Hepatocyte (in vitro differentiated cells): ENCODE results near the gene ZDHHC12. TPM values are rescaled to one million over a fixed set of nuclear protein-coding genes. Genes with fewer than 3 reads are reported as not detected.

Source experiments
- DNase-seq: peaks from one replicate; pipeline ENCODE4 v3.0.0-alpha.2; 2016; ENCODE audit warnings: low spot score
- H2AFZ ChIP-seq: fragments of 200-600 bp; sonication (generic); 2 replicates; pipeline ENCODE4 v1.6.0; 2016; ENCODE audit warnings: antibody characterized with exemption, mild to moderate bottlenecking
- H3K27ac ChIP-seq: fragments of 200-600 bp; sonication (generic); 2 replicates; pipeline ENCODE4 v1.5.1; 2016; ENCODE audit warnings: mild to moderate bottlenecking
- H3K27me3 ChIP-seq: fragments of 200-600 bp; sonication (generic); 2 replicates; pipeline ENCODE4 v1.6.1; 2016
- H3K36me3 ChIP-seq: fragments of 200-600 bp; sonication (generic); replicated peaks from 2 replicates; pipeline ENCODE4 v1.5.1; 2016; ENCODE audit warnings: low read depth; ENCODE audit not compliant: insufficient read depth
- H3K4me1 ChIP-seq: fragments of 200-600 bp; sonication (generic); 2 replicates; pipeline ENCODE4 v1.5.1; 2016; ENCODE audit warnings: mild to moderate bottlenecking, moderate library complexity; ENCODE audit not compliant: insufficient read depth
- H3K4me2 ChIP-seq: fragments of 200-600 bp; sonication (generic); 2 replicates; pipeline ENCODE4 v1.6.0; 2016
- H3K4me3 ChIP-seq: fragments of 200-600 bp; sonication (generic); 2 replicates; pipeline ENCODE4 v1.5.1; 2016; ENCODE audit warnings: mild to moderate bottlenecking
- H3K79me2 ChIP-seq: fragments of 200-600 bp; sonication (generic); 2 replicates; pipeline ENCODE4 v1.6.0; 2017; ENCODE audit warnings: mild to moderate bottlenecking
- H3K9me2 ChIP-seq: fragments of 200-600 bp; sonication (generic); replicated peaks from 2 replicates; pipeline ENCODE4 v1.6.0; 2017; ENCODE audit warnings: mild to moderate bottlenecking; ENCODE audit not compliant: insufficient read depth
- H3K9me3 ChIP-seq: fragments of 200-600 bp; sonication (generic); 2 replicates; pipeline ENCODE4 v1.5.1; 2016; ENCODE audit warnings: low read depth, mild to moderate bottlenecking
- H4K20me1 ChIP-seq: fragments of 200-600 bp; sonication (generic); 2 replicates; pipeline ENCODE4 v1.6.0; 2016; ENCODE audit warnings: mild to moderate bottlenecking; ENCODE audit not compliant: insufficient read depth, poor library complexity, severe bottlenecking
- CTCF ChIP-seq: fragments of 200-600 bp; sonication (generic); IDR thresholded peaks from 2 replicates; pipeline ENCODE4 v1.5.1; 2016; ENCODE audit warnings: antibody characterized with exemption, mild to moderate bottlenecking; ENCODE audit not compliant: poor library complexity
- EZH2 ChIP-seq: fragments of 200-600 bp; sonication (generic); IDR thresholded peaks from 2 replicates; pipeline ENCODE4 v1.6.1; 2016; ENCODE audit warnings: antibody characterized with exemption, mild to moderate bottlenecking, borderline replicate concordance
- EZH2phosphoT487 ChIP-seq: fragments of 200-600 bp; sonication (generic); IDR thresholded peaks from one replicate; pipeline ENCODE4 v1.6.1; 2018; ENCODE audit warnings: antibody characterized with exemption, mild to moderate bottlenecking, low read depth, moderate library complexity; ENCODE audit not compliant: unreplicated experiment, severe bottlenecking
- WGBS: methylation state at CpG from one replicate; pipeline ENCODE4 v1.1.6; 2016; ENCODE audit warnings: low lambda C conversion rate; ENCODE audit errors: missing lambda C conversion rate; 5-methylcytosine and 5-hydroxymethylcytosine counted together
- polyA plus RNA-seq: library from polyadenylated mRNA; unstranded; fragments of >200 nt; fragmentation: Nextera tagmentation; extraction: Ambion mirVana; gene quantifications from 2 replicates; pipeline ENCODE4 v1.2.1, GENCODE V29; 2016
- total RNA-seq: library from RNA; depleted of rRNA; stranded (reverse); fragments of >200 nt; gene quantifications from 2 replicates; pipeline ENCODE4 v1.2.3, GENCODE V29; 2014

Gene ZDHHC12
- total and polyA plus RNA-seq, 2 experiments from 2014 or later: 26.2 to 76.3 TPM

DNA sequence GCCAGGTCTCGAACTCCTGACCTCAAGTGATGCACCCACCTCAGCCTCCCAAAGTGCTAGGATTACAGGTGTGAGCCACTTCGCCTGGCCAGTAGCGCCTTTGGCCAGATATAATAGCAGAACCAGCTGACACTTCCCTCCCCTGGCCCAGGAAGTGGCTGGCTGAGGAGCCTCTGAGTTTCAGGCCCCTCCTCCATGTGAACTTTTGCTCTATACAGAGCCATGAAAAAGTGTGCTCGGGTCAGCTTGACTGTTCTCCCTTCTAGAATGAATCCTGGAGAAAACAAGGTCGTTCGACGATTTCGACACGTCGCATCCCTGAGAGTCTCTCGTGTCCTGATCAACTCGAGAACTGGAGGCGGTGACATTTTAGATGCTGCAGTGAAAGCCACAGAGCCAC, 8.6 kb upstream of the ZDHHC12 start:
- Histone ChIP-seq H3K27me3 (no peaks in the 10 kb centered on the region), H3K79me2 (no peaks in the 10 kb centered on the region), H3K9me3 (no peaks in the 10 kb centered on the region), H3K9me2 (no peaks in the 10 kb centered on the region), H3K4me1 (no peaks in the 10 kb centered on the region), H3K4me2 (no peak overlapping the region), H2AFZ (no peak overlapping the region), H3K36me3 (no peaks in the 10 kb centered on the region), H3K4me3 (no peak overlapping the region), H3K27ac (no peak overlapping the region), H4K20me1 (no peaks in the 10 kb centered on the region)
- TF ChIP-seq EZH2phosphoT487: no peak
- TF ChIP-seq CTCF: no peak
- no peak for TF ChIP-seq EZH2
- WGBS: 92% methylated on average over 13 of the region's 13 CpGs
- DNase-seq: no peak

- Histone ChIP-seq H3K27me3 (no peaks in the 10 kb centered on the region), H3K27ac (no peak overlapping the region), H3K4me3 (no peak overlapping the region), H3K79me2 (no peaks in the 10 kb centered on the region), H2AFZ (no peak overlapping the region), H3K4me1 (no peaks in the 10 kb centered on the region), H3K9me2 (no peaks in the 10 kb centered on the region), H3K36me3 (no peaks in the 10 kb centered on the region), H3K4me2 (no peak overlapping the region), H4K20me1 (no peaks in the 10 kb centered on the region), H3K9me3 (no peaks in the 10 kb centered on the region)
- no peak for DNase-seq
- no peak for TF ChIP-seq EZH2phosphoT487
- TF ChIP-seq CTCF: no peak
- no peak for TF ChIP-seq EZH2
- WGBS: 91% methylated on average over 9 of the region's 9 CpGs
Measured at GRCh38 chr9:128731691-128732090, 7.8 kb upstream of the ZDHHC12 start.

GRCh38 chr9:128731093-128731492, 7.2 kb upstream of the ZDHHC12 start:
- H3K9me3 ChIP-seq: no peaks in the 10 kb centered on the region
- H3K4me3 ChIP-seq: no peak overlapping the region
- H3K4me1 ChIP-seq: no peaks in the 10 kb centered on the region
- WGBS: 95% methylated on average over 11 of the region's 13 CpGs
- H4K20me1 ChIP-seq: no peaks in the 10 kb centered on the region
- no peak overlapping the region for H2AFZ ChIP-seq
- no peak for DNase-seq
- H3K36me3 ChIP-seq: no peaks in the 10 kb centered on the region
- no peaks in the 10 kb centered on the region for H3K79me2 ChIP-seq
- no peak overlapping the region for H3K27ac ChIP-seq
- no peaks in the 10 kb centered on the region for H3K9me2 ChIP-seq
- H3K27me3 ChIP-seq: no peaks in the 10 kb centered on the region
- TF ChIP-seq EZH2 (no peak), EZH2phosphoT487 (no peak)
- no peak overlapping the region for H3K4me2 ChIP-seq

GRCh38 chr9:128729766-128730517, 6.0 kb upstream of the ZDHHC12 start:
- TF ChIP-seq EZH2phosphoT487 (no peak), EZH2 (no peak), CTCF (no peak)
- Histone ChIP-seq H3K27me3 (no peaks in the 10 kb centered on the region), H3K9me3 (no peaks in the 10 kb centered on the region), H3K27ac (no peak overlapping the region), H3K4me3 (no peak overlapping the region), H3K4me1 (no peaks in the 10 kb centered on the region), H3K36me3 (no peaks in the 10 kb centered on the region), H3K4me2 (no peak overlapping the region), H4K20me1 (no peaks in the 10 kb centered on the region), H3K9me2 (no peaks in the 10 kb centered on the region), H2AFZ (no peak overlapping the region), H3K79me2 (no peaks in the 10 kb centered on the region)
- WGBS: 87% methylated on average over 26 of the region's 27 CpGs
- no peak for DNase-seq
